ENCODE measurements around the gene LGR5. TPM values are rescaled to one million over a fixed set of nuclear protein-coding genes. Genes with fewer than 3 reads are reported as not detected.

LGR5 gene
- total and polyA plus RNA-seq, 10 of the 15 experiments (the other 5 are each of a cell fraction or from before 2014, with no cell fraction given): 2.1 TPM; not detected in 9

DNA sequence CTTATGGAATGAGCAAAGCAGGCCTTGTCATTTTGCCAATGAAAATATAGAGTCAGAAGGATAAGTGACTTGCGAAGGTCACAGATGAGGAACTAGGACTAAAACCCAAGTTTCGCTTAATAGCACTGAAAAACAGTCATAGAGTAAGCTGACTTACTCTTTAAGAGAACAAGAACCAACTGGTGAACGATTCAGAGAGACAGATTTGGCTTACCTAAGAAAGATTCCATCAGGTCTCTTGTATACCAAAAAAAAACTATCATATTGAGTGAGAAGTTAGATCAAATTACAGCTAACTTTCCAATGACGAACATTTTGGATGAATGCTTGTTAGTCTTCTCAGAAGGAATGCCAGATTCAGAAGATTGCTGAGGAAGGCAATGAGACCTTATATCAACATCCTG lies 149.9 kb downstream of the LGR5 start:
- FAIRE-seq: no peak
- H2AFZ ChIP-seq (ENCODE audit: control insufficient read depth, low read depth, low read length): no peak overlapping the region
- ChIA-PET CTCF (no interaction called here), POLR2A (interaction anchor here (0.6 kb wide), 1 partner anchor 52 kb away, joined by 3 read pairs; no protein-coding TSS in a partner anchor), RAD21 (ENCODE audit: unreplicated experiment) (no interaction called here), SMC1A (ENCODE audit: uncharacterized antibody, unreplicated experiment) (no interaction called here)
- no peaks in the 10 kb centered on the region for H3K4me1 ChIP-seq (ENCODE audit: control insufficient read depth, insufficient read depth, low read length)
- no peak for DNase-seq (ENCODE audit: low read depth, low spot score)
- intact Hi-C loops (cut with micrococcal nuclease; ENCODE audit: unreplicated experiment) (no loop called here), in situ Hi-C loops (cut with MboI) (no loop called here)
- no peaks in the 10 kb centered on the region for H3K9me3 ChIP-seq (replicated peaks; ENCODE audit: control insufficient read depth, insufficient read depth, low read length)
- no peak overlapping the region for H3K9ac ChIP-seq (ENCODE audit: control insufficient read depth, insufficient read depth, low read length)
- no peaks in the 10 kb centered on the region for H3K36me3 ChIP-seq (ENCODE audit: control insufficient read depth in 2 of 2, insufficient read depth in 2 of 2, low read length in 1 of 2)
- no peak for TF ChIP-seq ATF3 (IDR thresholded peaks at IDR 0.05; ENCODE audit: borderline replicate concordance, extremely low read depth, low read depth, low read length)
- TF ChIP-seq, protein P1, sequence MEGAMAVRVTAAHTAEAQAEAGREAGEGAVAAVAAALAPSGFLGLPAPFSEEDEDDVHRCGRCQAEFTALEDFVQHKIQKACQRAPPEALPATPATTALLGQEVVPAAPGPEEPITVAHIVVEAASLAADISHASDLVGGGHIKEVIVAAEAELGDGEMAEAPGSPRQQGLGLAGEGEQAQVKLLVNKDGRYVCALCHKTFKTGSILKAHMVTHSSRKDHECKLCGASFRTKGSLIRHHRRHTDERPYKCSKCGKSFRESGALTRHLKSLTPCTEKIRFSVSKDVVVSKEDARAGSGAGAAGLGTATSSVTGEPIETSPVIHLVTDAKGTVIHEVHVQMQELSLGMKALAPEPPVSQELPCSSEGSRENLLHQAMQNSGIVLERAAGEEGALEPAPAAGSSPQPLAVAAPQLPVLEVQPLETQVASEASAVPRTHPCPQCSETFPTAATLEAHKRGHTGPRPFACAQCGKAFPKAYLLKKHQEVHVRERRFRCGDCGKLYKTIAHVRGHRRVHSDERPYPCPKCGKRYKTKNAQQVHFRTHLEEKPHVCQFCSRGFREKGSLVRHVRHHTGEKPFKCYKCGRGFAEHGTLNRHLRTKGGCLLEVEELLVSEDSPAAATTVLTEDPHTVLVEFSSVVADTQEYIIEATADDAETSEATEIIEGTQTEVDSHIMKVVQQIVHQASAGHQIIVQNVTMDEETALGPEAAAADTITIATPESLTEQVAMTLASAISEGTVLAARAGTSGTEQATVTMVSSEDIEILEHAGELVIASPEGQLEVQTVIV (IDR thresholded peaks at IDR 0.05; ENCODE audit: borderline replicate concordance, partially characterized antibody): no peak
- TF ChIP-seq SP1 (IDR thresholded peaks at IDR 0.05; ENCODE audit: low read depth, low read length): no peak
- no peak for TF ChIP-seq TARDBP (IDR thresholded peaks at IDR 0.05; ENCODE audit: borderline replicate concordance)
- TF ChIP-seq ELK1 (IDR thresholded peaks at IDR 0.05; ENCODE audit: low read depth, low read length): no peak
- TF ChIP-seq KDM1A (IDR thresholded peaks at IDR 0.05; ENCODE audit: borderline replicate concordance): no peak
- no peak for TF ChIP-seq POU2F2 (IDR thresholded peaks at IDR 0.05; ENCODE audit: borderline replicate concordance, low read depth, low read length)
- TF ChIP-seq NR2C1 (IDR thresholded peaks at IDR 0.05): no peak
- TF ChIP-seq BACH1 (IDR thresholded peaks at IDR 0.05; ENCODE audit: borderline replicate concordance): no peak
- no peak for TF ChIP-seq BRCA1 (IDR thresholded peaks at IDR 0.05; ENCODE audit: low read depth, low read length)
- no peak for TF ChIP-seq SIN3A (IDR thresholded peaks at IDR 0.05; ENCODE audit: low read depth, low read length)
- no peak for TF ChIP-seq HDGF (IDR thresholded peaks at IDR 0.05)
- TF ChIP-seq SREBF1 (IDR thresholded peaks at IDR 0.05; ENCODE audit: low read length): no peak
- TF ChIP-seq SMAD5 (IDR thresholded peaks at IDR 0.05; ENCODE audit: low read depth): no peak
- TF ChIP-seq KAT2A (conservative IDR thresholded peaks at IDR 0.05; ENCODE audit: control insufficient read depth, low read depth, low read length): no peak
- no peak for TF ChIP-seq MAX (IDR thresholded peaks at IDR 0.05; ENCODE audit: low read depth, low read length)
- no peak overlapping the region for H3K4me2 ChIP-seq (ENCODE audit: control insufficient read depth, insufficient read depth)
- no TSS peak for BruUV-seq (replicated peaks)
- H3K27me3 ChIP-seq (replicated peaks in 1 of 2; ENCODE audit: control insufficient read depth in 2 of 2, insufficient read depth in 2 of 2, low read length in 1 of 2): peaks cover 0 to 2% of the 10 kb centered on the region in 2 experiments; a peak in 1 of 4 replicates
- ATAC-seq: peak; percentile 55
- H3K79me2 ChIP-seq (ENCODE audit: control insufficient read depth, insufficient read depth, low read length): no peaks in the 10 kb centered on the region
- H3K4me3 ChIP-seq: no peak overlapping the region
- WGBS (ENCODE audit: insufficient coverage, insufficient replicate concordance, low lambda C conversion rate, missing lambda C conversion rate): 64% methylated on average over 4 of the region's 4 CpGs
- no peak overlapping the region for H3K27ac ChIP-seq (ENCODE audit: control insufficient read depth, insufficient read depth)
- H4K20me1 ChIP-seq (ENCODE audit: control insufficient read depth, insufficient read depth): no peaks in the 10 kb centered on the region

Data from GM12878 (cell line).